Globus pallidus (tissue), 1 donor: Measurements from ENCODE around the gene C1QTNF8.

Source experiments
- DNase-seq: peaks from one replicate; pipeline ENCODE4 v3.0.0-alpha.2; 2015; ENCODE audit warnings: low spot score

Gene C1QTNF8

GRCh38 chr16:1108299-1109252 is 12.5 kb upstream of the C1QTNF8 start:
- DNase-seq = no peak

GRCh38 chr16:1107731-1108130 is 11.7 kb upstream of the C1QTNF8 start:
- DNase-seq = no peak

- no peak for DNase-seq
These were observed 11.1 kb upstream of the C1QTNF8 start for GRCh38 chr16:1107141-1107540.

- DNase-seq = no peak
These were observed 10.6 kb upstream of the C1QTNF8 start for GRCh38 chr16:1106659-1107058.

DNA sequence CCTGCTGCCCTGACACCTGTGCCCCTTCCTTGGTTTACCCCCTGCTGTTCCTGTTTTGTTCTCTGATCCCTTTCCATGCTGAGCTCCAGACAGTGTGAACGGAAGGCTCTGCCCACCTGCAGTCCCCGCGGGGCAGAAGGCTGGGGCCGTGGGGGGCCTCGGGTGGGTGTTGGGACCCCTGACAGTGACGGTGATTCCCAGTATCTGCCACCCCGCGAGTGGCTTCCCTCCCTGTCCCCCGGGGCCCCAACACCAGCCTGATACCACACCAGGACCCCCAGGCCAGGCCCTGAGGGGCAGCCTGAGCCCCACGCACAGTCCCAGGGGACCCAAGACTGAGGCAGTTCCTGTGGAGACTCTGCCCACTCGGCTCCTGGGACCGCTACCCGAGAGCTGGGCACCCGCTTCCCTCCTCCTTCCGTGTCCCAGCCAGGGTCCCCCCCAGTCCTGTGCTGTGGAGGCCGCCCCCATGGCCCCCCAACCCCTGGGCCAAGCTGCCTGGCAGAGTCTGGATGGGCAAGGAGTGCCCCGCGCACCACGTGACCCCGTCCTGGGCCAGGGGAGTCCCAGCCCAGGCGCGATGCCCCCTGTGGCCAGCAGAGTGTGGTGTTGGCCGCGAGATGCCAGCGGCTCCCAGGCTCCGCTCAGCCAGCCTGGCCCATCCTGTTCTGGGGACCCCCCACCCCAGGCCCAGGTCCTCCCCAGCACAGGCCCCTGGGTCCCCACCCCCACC is 10.0 kb upstream of the C1QTNF8 start:
- peak; percentile 39 for DNase-seq

DNA sequence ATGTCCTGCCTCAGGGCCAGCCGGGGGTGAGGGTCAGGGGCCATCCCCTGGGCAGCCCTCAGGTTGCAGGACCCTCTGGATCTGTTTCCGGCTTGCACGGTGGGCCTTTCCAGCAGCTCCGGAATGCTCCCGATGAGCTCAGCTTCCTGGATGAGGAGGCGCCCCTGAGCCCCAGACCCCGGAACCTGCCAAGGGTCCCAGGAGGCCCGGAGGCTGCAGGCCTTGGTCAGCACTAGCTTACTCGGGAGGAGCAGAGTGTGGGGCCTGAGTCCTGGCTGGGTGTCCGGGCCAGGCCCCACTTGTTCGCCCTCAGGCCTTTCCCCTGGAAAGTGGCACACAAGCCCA is 7.6 kb upstream of the C1QTNF8 start:
- no peak for DNase-seq

- no peak for DNase-seq
These were observed 7.0 kb upstream of the C1QTNF8 start for GRCh38 chr16:1102921-1103635.

GRCh38 chr16:1102333-1102700 is 6.3 kb upstream of the C1QTNF8 start:
- DNase-seq = no peak

GRCh38 chr16:1101573-1102332 is 5.7 kb upstream of the C1QTNF8 start:
- DNase-seq = no peak

- DNase-seq = no peak
These were observed 5.1 kb upstream of the C1QTNF8 start for GRCh38 chr16:1101133-1101532.

DNA sequence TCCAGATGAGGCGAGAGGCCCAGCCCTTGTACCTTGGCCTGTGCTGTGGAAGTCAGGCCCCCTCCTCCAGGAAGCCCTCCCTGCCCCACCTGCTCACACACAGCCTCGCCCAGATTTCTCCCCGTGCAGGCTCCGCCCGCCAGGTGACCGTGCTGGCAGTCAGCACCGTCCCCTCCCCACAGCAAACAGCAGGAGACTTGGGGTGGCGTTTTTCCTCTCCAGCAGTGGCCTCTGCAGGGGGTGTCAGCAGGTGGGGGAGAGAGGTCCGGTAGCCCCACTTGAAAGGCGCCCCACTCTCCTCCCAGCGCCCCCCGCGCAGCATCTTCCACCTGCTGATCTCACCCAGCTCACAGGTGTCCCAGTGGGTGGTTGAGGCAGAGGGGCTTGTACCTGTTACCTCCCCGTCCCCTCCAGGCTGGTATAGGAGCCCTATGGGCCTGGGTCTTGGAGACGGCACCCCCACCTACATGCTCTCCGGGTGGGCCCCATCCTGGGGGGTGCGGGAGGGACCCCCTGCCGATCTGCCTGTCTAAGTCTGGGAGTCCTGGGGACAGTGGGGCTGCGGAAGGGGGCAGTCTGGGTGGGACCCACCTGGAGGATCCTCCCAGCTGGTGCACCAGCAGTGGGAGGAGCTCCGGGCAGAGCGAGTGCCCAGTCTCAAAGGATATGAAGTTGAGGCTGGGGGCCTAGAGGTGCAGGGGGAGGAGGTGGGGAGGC is 4.2 kb upstream of the C1QTNF8 start:
- no peak for DNase-seq

DNA sequence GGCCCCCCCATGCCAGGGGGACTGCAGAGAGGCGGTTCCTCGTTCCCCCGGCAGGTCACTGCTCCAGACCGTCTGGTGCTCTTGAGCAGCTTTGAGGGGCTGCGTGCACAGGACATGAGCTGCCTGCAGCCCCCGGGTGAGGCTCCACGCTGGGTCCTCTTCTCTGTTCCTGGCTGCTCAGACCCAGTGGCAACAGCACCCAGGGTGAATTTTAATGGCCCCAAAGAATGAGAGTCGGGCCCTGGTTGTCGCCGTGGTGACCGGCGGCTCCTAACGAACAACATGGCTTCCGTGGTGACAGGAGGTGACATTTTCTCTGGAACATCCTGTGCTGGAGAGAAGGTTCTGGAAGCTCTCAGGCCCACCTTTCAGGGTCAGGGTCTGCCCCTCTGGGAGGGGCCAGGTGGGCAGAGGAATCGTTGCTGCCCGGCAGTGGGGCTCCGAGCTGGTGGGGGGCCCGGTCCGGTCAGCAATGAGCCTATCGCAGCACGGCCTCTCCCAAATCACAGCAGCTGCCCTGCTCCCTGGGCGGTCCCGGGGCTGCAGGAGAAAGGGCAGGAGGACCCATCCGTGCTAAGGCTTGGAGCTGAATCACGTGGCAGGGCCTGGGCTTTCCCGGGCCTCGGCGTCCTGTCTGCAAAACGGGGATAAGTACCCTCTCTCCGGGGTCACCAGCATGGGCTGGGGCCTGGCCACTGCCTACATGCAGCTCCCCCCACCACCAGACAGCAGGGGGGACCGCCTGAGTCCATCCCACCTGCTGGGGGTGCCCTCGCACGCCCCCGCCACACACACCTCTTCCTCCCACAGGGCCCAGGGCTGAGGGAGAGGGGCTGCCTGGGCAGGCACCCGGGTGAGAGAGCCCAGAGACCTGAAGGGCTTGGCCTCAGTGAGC is 3.4 kb upstream of the C1QTNF8 start:
- DNase-seq = no peak

DNA sequence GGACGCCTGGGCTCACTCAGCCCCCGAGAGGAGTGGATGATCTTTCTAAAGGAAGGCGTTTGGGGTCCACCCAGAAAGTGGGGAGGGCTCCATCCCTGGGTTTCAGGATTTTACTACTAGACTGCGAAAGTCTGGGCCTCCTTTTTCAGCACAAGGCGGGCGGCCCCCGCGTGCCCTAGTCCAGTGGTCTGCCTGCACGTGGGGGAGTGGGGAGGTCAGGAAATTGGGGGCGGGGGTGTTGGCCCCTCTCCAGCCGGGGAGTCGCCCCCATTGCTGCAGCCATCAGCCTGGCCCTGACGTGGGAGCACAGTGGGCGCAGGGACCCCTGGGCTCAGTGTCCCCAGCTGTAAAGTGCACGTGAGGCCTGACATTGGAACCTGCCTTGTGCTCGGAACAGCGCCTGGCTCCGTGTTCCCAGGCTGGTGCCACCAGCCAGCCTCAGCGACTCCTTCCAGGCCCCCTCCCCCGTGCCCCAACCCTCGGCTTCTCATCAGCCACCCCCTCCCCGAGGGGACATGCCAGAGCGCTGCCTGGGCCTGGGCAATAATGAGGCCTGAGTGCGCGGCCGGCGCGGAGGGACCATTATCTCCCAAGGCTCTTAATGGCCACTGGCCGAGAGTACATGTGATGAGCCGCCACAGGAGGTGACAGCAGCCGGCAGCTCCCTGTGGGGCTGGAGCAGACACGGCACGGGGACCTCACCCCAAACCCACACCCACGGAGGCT is 2.4 kb upstream of the C1QTNF8 start:
- no peak for DNase-seq

DNA sequence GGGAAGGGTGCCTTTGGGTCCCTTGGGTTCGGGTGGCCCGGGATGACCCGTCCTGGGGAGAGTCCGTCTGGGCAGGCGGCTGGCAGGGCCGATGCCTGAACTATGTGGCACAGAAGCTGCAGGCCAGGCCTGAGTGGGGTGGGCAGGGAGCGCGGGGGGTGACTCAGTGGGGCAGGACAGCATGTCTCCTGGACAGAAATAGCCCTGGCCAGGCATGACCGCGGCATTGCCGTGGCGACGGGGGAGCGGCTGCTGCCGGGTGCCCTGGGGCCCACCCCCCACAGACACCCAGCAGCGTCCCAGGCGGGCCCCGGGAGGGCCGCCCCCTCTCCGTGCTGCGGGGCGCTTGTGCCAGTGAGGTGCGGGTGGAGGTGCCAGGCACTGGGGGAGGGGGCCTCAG is 1.8 kb upstream of the C1QTNF8 start:
- no peak for DNase-seq

- DNase-seq = no peak
These were observed 1.1 kb upstream of the C1QTNF8 start for GRCh38 chr16:1097156-1097555.

DNA sequence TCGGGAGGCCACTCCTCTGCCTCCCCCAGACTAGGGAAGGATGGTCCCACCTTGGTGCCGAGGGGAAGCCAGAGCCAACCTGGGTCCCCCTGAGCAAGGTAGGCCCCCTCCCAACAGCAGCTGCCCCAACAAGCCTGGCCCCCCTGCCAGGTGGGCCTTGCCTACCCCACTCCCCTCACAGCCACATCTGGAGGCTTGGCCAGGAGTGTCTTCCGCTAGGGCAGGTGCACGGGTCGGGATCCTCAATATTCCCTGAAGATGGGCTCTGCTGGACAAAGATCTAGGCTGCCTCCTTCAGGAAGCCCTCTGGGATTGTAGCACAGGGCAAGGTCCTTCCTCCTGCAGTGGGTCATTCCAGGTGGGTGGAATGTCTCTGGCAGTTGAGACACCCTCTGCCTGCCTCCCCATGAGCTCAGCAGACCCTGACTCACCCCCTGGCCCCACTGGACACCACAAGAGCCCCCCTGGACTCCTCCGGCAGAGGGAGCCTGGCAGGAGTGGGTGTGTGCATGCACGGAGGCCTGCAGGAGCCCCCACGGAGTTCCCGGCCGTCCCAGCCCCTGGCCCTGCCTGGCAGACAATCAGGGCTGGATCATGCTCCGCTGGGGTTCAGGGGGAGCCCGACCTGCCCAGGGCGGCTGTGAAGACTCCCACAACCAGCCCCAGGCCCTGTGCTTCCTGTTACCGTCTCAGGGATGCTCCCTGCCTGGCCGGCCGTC is 435 bp downstream of the C1QTNF8 start:
- no peak for DNase-seq

DNA sequence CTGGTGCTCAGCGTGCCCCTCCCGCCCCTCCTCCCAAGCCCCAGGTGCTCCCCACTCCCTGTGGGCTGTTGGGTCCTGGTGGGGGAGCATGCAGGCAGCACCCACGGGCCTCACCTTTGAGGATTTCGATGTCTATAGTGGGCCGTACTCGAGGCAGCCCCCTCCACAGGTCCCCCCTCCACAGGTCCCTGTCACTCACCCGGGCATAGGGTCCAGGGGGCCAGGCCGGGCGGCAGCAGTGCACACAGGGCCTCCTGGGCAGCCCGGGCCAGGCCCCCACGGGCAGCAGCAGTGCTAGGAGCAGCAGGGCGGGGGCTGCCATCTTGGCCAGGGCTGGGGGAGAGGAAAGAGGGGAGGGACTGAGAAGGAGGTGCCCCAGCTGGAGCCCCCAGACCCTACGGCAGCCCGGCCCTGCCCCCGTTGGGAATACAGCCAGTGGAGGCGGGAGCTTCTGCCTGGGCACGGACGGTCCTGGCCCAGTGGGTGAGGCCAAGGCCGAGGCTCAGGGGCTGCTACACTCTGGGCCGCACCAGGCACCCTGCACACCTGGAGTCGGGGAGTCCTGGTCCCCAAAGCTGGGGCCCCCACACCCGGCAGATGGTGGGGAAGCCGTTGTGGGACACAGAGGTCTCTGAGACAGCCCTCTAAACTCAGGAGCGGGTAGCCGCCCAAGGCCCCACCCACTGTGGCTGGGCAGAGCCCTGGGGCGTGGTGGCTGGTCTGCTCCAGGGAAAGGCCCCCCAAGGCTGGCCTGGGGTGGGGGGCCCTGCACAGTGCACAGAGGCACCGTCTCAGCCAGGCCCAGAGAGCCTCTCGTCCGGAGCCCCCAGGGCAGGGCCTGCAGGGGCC is 1.2 kb downstream of the C1QTNF8 start:
- DNase-seq = no peak

GRCh38 chr16:1094124-1094479 is 1.9 kb downstream of the C1QTNF8 start:
- no peak for DNase-seq
